LNCAP (cell line): Measurements from ENCODE around the gene DCAF6.
A peak's percentile ranks its signal among the peaks of the same experiment; 100 is the strongest.

ENCODE experiments used
- TF ChIP-seq, protein P1 (sequence below): fragments of 450-650 bp; IDR thresholded peaks from 2 replicates; pipeline ENCODE4 v1.5.1; 2017; ENCODE audit warnings: mild to moderate bottlenecking

DCAF6 gene

GRCh38 chr1:168090395-168090794, 153.9 kb downstream of the DCAF6 start:
- TF ChIP-seq, protein P1, sequence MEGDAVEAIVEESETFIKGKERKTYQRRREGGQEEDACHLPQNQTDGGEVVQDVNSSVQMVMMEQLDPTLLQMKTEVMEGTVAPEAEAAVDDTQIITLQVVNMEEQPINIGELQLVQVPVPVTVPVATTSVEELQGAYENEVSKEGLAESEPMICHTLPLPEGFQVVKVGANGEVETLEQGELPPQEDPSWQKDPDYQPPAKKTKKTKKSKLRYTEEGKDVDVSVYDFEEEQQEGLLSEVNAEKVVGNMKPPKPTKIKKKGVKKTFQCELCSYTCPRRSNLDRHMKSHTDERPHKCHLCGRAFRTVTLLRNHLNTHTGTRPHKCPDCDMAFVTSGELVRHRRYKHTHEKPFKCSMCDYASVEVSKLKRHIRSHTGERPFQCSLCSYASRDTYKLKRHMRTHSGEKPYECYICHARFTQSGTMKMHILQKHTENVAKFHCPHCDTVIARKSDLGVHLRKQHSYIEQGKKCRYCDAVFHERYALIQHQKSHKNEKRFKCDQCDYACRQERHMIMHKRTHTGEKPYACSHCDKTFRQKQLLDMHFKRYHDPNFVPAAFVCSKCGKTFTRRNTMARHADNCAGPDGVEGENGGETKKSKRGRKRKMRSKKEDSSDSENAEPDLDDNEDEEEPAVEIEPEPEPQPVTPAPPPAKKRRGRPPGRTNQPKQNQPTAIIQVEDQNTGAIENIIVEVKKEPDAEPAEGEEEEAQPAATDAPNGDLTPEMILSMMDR, result no peak

- TF ChIP-seq, protein P1, result no peak
These were observed 154.6 kb downstream of the DCAF6 start for GRCh38 chr1:168091063-168091462.

DNA sequence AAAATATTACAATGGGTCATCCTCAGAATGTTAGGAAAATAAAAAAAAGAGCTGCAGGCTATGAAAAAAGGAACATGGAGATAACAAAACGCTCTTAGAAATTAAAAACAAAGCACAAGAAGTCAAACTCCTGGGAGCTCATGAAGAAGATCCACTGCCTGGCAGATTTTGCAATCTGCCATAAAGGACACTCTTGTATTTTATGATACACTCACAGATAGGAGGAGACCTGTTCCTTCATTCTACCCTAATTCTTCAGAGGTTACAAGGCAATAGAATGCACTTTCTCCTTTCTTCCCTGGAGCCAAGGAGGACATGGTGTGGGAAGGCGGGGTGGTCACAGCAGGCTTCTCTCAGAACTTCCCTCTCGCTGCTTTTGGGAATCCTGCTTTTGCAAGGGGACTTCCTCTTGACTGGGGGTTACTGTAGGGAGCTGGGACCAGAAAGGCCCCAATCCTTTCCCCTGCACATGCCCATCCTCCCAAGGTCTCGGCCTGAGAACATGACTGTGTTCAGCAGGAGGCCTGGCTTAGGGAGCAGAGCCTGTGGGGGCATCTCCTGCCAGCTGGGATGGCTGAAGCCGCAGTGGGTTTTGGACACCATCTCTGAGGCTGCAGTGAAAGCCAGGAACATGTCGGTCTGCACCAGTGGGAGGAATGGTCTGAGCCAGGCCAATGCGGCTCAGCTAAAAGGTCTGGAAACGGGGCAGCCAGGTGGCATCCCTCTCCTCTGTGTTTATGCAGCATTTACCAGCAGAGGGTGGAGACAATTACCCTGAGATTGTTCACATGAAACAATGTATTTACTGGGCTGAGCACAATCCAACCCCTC, 155.5 kb downstream of the DCAF6 start:
- TF ChIP-seq, protein P1, result no peak

DNA sequence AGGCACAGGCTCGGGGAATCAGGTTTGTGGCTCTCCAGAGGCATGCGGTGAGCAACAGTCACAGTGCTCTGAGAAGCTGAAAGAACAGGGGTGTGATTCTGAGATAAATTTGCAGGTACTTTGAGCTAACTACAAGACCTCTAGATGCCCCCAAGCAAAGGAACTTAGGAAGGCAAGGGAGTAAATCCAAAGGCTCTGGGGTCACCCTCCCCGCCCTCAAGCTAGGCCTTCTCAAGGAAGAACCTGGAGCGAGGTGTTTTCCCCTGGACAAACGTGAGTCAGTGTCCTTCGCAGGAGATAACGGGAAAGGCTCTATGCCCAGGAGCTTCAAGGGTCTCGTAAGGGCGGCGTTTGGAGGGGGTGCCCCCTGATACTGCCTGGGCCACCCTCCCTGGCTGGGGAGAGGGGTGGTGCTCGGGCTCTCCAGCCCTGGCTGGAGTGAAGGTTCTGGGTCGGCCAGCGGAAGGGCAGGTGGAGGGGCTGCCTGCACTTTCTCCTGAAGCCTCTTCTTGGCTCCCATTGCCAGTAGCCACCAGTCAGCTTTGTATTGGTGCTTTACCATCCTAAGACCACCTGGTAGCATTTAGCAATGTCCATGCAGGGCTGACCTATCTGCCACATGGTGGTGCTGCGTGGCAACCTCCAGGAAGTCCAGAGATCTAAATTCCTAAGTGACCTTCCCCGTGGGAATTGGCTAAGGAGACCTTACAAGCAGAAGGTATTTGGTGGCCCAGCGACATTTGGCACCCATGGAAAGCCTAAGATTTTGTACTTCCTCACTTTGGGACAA, 156.3 kb downstream of the DCAF6 start:
- TF ChIP-seq, protein P1, result peak; percentile 49; the same call in 1 of the 2 replicates

DNA sequence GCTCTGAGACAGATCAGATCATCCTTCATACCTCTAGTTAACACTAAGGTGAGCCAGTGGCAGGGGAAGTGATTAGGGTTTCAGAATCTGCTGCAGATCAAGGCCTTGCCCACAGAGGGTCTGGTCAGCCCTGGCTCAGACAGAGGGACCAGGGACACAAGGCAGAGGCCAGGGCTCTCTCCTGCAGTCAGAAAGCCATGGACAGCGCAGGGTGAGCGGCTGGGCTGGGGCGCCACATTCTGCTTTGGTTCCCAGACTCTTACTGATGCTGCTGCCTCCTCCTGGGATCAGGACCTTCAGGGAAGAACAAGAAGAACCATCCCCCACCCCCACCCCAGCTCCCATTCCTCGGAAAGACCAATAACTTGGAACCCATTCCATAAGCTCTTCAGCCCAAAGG, 157.1 kb downstream of the DCAF6 start:
- TF ChIP-seq, protein P1, result no peak

DNA sequence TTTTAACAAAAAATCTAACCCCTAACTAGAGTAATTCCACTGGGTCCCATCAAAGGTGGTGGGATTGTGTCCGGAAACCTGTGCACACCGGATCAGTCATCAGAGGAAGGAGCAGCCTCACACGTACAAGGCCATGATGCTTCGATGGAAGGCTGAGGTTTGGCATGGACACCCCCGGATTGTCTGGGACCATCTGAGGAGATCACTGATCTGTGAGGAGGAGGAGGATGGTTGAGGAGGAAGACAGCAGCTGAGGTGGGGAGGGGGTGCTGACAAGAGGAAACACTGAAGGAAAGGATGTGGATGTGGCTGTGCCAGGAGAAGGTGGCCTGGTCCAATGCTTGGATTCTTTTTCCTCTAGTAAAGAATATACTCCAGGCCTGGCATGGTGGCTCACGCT, 159.0 kb downstream of the DCAF6 start:
- TF ChIP-seq, protein P1, result no peak

DNA sequence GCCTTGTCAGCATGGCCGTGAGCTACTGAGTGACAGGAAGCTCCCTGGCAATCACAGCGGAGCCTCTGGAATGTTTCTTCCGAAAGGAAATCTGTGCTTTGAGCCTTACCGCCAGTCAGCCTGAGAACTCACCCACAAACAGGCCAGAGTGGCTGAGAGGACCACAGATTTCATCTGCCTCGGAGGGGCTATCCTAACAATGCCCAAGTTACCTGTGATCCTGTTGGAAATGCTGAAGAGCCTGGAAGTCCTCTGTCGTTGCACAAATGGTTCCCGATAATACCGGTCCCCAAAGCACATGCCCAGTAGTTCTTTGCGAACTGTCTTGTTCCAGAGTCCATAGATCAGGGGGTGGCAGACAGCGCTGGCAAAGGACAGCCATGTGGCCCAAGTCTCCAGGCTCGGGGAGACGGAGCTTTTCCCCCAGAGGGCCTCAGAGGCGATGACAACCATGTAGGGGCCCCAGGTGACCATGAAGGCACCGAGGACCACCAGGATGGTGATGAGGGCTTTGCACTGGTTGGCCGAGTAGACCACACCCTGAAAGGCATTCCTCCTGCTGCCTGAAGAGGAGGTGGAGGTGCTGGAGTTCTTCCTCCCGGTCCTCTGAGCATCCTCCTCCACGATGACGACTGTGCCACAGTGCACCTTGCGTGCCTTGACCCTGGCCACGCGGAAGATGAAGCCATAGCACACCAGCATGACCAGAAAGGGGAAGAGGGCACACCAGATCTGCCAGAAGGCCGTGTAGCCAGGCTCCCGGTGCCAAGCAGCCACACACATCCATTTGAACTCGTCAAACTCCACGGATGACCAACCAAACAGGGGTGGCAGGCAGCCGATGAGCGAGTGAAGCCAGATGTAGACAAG, 160.0 kb downstream of the DCAF6 start:
- TF ChIP-seq, protein P1, result no peak
